GM12878 (cell line): ENCODE measurements around the gene CNTD1. TPM values are rescaled to one million over a fixed set of nuclear protein-coding genes. Genes with fewer than 3 reads are reported as not detected.

ENCODE experiments used
- ATAC-seq: fragments of 200-7000 bp; cut with Tn5 transposase; 3 replicates; pipeline ENCODE4 v1.9.1; 2020; ENCODE audit warnings: mild to moderate bottlenecking, moderate library complexity
- BruUV-seq: library from RNA; stranded (reverse); fragments of 400-500 nt; replicated peaks from 2 replicates; lab custom pipeline; 2021; lab: Mats Ljungman, UMichigan
- CTCF ChIA-PET: fragments of 300-600 bp; sonication (Branson Sonifier 250); formaldehyde crosslinking; extraction: SDS; loops from one replicate; lab custom pipeline; 2021; ENCODE audit warnings: inconsistent platforms; lab: Yijun Ruan, JAX
- POLR2A ChIA-PET: fragments of 350-600 bp; formaldehyde crosslinking; extraction: SDS; loops from one replicate; lab custom pipeline; 2021; ENCODE audit warnings: inconsistent platforms; lab: Charles Lee
- RAD21 ChIA-PET: fragments of 300-600 bp; sonication (Branson Sonifier 250); formaldehyde crosslinking; loops from one replicate; lab custom pipeline; 2023; ENCODE audit warnings: antibody characterized with exemption; ENCODE audit not compliant: unreplicated experiment; lab: Charles Lee
- SMC1A ChIA-PET: fragments of 300-600 bp; sonication (Branson Sonifier 250); formaldehyde crosslinking; loops from one replicate; lab custom pipeline; 2023; ENCODE audit not compliant: unreplicated experiment, uncharacterized antibody; lab: Charles Lee
- DNase-seq: peaks from one replicate; pipeline ENCODE4 v3.0.0-alpha.2; 2011; ENCODE audit warnings: low read depth, low spot score
- FAIRE-seq: peaks from 3 replicates; lab custom pipeline; 2011; peaks lifted over from hg19 to GRCh38; lab: Jason Lieb, UNC
- H2AFZ ChIP-seq: 2 replicates; pipeline ENCODE4 v1.6.0; 2011; ENCODE audit warnings: low read depth, low read length, control low read depth; ENCODE audit not compliant: control insufficient read depth
- H3K27ac ChIP-seq: 2 replicates; pipeline ENCODE4 v1.5.1; 2011; ENCODE audit warnings: control low read depth; ENCODE audit not compliant: control insufficient read depth, insufficient read depth
- H3K27me3 ChIP-seq, 2 experiments: replicated peaks in 1 of 2; 2 replicates each; pipeline versions ENCODE4 v1.6.0 to v1.6.1; 2011; ENCODE audit warnings: low read length in 1 of 2; ENCODE audit not compliant: control insufficient read depth in 2 of 2, insufficient read depth in 2 of 2
- H3K36me3 ChIP-seq, 2 experiments: 2 replicates each; pipeline ENCODE4 v1.5.1; 2011; ENCODE audit warnings: low read length in 1 of 2; ENCODE audit not compliant: control insufficient read depth in 2 of 2, insufficient read depth in 2 of 2
- H3K4me1 ChIP-seq: 2 replicates; pipeline ENCODE4 v1.6.1; 2011; ENCODE audit warnings: mild to moderate bottlenecking, low read length, moderate library complexity, mixed read lengths; ENCODE audit not compliant: control insufficient read depth, insufficient read depth
- H3K4me2 ChIP-seq: 2 replicates; pipeline ENCODE4 v1.6.0; 2011; ENCODE audit warnings: control low read depth; ENCODE audit not compliant: control insufficient read depth, insufficient read depth
- H3K4me3 ChIP-seq: fragments of 200-600 bp; sonication (generic); 2 replicates; pipeline ENCODE4 v1.5.1; 2016
- H3K79me2 ChIP-seq: 2 replicates; pipeline ENCODE4 v1.6.0; 2011; ENCODE audit warnings: low read length; ENCODE audit not compliant: control insufficient read depth, insufficient read depth
- H3K9ac ChIP-seq: 2 replicates; pipeline ENCODE4 v1.8.0; 2011; ENCODE audit warnings: low read length, control low read depth, mixed read lengths; ENCODE audit not compliant: control insufficient read depth, insufficient read depth
- H3K9me3 ChIP-seq: replicated peaks from 3 replicates; pipeline ENCODE4 v1.5.1; 2011; ENCODE audit warnings: mild to moderate bottlenecking, low read length; ENCODE audit not compliant: control insufficient read depth, insufficient read depth
- H4K20me1 ChIP-seq: 2 replicates; pipeline ENCODE4 v1.6.0; 2011; ENCODE audit not compliant: control insufficient read depth, insufficient read depth
- FOXK2 ChIP-seq: fragments of 450-650 bp; IDR thresholded peaks from 2 replicates; pipeline ENCODE4 v1.6.1; 2017; ENCODE audit warnings: mild to moderate bottlenecking, moderate library complexity
- HDAC2 ChIP-seq: fragments of 200-600 bp; sonication (generic); IDR thresholded peaks from 2 replicates; pipeline ENCODE4 v1.6.1; 2017
- LARP7 ChIP-seq: fragments of 450-650 bp; IDR thresholded peaks from 2 replicates; pipeline ENCODE4 v1.6.1; 2017; ENCODE audit warnings: mild to moderate bottlenecking
- NR2F1 ChIP-seq: fragments of 450-650 bp; conservative IDR thresholded peaks from 2 replicates; pipeline ENCODE4 v1.6.1; 2017; ENCODE audit warnings: mild to moderate bottlenecking
- RAD21 ChIP-seq: IDR thresholded peaks from 2 replicates; pipeline ENCODE4 v1.6.1; 2011; ENCODE audit warnings: mild to moderate bottlenecking, low read depth, low read length, moderate library complexity; ENCODE audit not compliant: insufficient read depth
- SIN3A ChIP-seq: IDR thresholded peaks from 2 replicates; pipeline ENCODE4 v1.6.1; 2012; ENCODE audit warnings: low read depth, low read length, improper control_type of control experiment
- SPI1 ChIP-seq: IDR thresholded peaks from 2 replicates; pipeline ENCODE4 v1.6.1; 2011; ENCODE audit warnings: low read depth, mild to moderate bottlenecking, low read length, moderate library complexity, borderline replicate concordance; ENCODE audit not compliant: insufficient read depth
- SUPT20H ChIP-seq: IDR thresholded peaks from 2 replicates; pipeline ENCODE4 v1.6.1; 2011; ENCODE audit warnings: low read depth, mild to moderate bottlenecking, low read length, moderate library complexity, borderline replicate concordance; ENCODE audit not compliant: control insufficient read depth
- USF1 ChIP-seq: IDR thresholded peaks from 2 replicates; pipeline ENCODE4 v1.6.1; 2011; ENCODE audit warnings: borderline replicate concordance, low read depth, mild to moderate bottlenecking, moderate library complexity, mixed read lengths, low read length; ENCODE audit not compliant: insufficient read depth; ENCODE audit errors: extremely low read length
- WGBS: methylation state at CpG from one replicate; pipeline ENCODE4 v1.1.6; 2016; ENCODE audit warnings: low lambda C conversion rate; ENCODE audit not compliant: insufficient replicate concordance, insufficient coverage; ENCODE audit errors: missing lambda C conversion rate; 5-methylcytosine and 5-hydroxymethylcytosine counted together
- in situ Hi-C: fragments of 300-500 bp; cut with MboI; formaldehyde crosslinking; loops from 9 replicates; pipeline ENCODE4 v1.14.3; 2018; ENCODE audit warnings: mixed read lengths
- intact Hi-C: fragments of 100-400 bp; cut with micrococcal nuclease; formaldehyde crosslinking; loops from one replicate; pipeline ENCODE4 v1.14.2; 2022; ENCODE audit not compliant: unreplicated experiment
- polyA plus RNA-seq, 11 experiments: library from polyadenylated mRNA; depleted of rRNA in 4 of 11; unstranded in 6 of 11; stranded (reverse) in 5 of 11; fragments of >200 nt; fragmentation: Nextera tagmentation in 4 of 11; fragmentation: Illumina TruSeq in 1 of 11; extraction: Ambion mirVana in 4 of 11; extraction: Trizol in 1 of 11; gene quantifications; 1 replicate in 1 of 11; 2 replicates in 10 of 11; pipeline versions ENCODE4 v1.2.1 to v1.2.3, GENCODE V29; 2011 to 2016; ENCODE audit warnings: inconsistent platforms in 2 of 11, missing spikeins in 2 of 11, low read depth in 1 of 11
- total RNA-seq, 4 experiments: library from RNA; depleted of rRNA in 3 of 4; stranded (reverse); fragments of >200 nt in 3 of 4; fragmentation: Illumina TruSeq in 1 of 4; extraction: Trizol in 1 of 4; gene quantifications; 2 replicates each; pipeline versions ENCODE4 v1.2.1 to v1.2.3, GENCODE V29; 2013 to 2021
- TF ChIP-seq, protein P1 (sequence below): fragments of 450-650 bp; conservative IDR thresholded peaks from 2 replicates; pipeline ENCODE4 v1.6.1; 2017; ENCODE audit warnings: mild to moderate bottlenecking, moderate library complexity
- TF ChIP-seq, protein P2 (sequence below): fragments of 450-650 bp; IDR thresholded peaks from 2 replicates; pipeline ENCODE4 v1.6.1; 2016; ENCODE audit warnings: mild to moderate bottlenecking, moderate library complexity, borderline replicate concordance

The CNTD1 gene
- total and polyA plus RNA-seq, 10 of the 15 experiments (the other 5 are each of a cell fraction or from before 2014, with no cell fraction given) = 0.06 to 1.5 (median 1.1) TPM; not detected in 4

GRCh38 chr17:42791948-42792347 lies 6.7 kb upstream of the CNTD1 start:
- Histone ChIP-seq H2AFZ (no peak overlapping the region), H3K27me3 (no peaks in the 10 kb centered on the region), H3K36me3 (no peaks in the 10 kb centered on the region), H3K9ac (no peak overlapping the region), H3K4me3 (no peak overlapping the region), H3K9me3 (no peaks in the 10 kb centered on the region), H3K79me2 (no peaks in the 10 kb centered on the region), H3K4me1 (no peaks in the 10 kb centered on the region; the same call in 1 of the 2 replicates), H4K20me1 (no peaks in the 10 kb centered on the region), H3K4me2 (no peak overlapping the region), H3K27ac (no peak overlapping the region)
- SMC1A ChIA-PET = interaction anchor here (1.0 kb wide), 1 partner anchor 123 kb away, joined by 3 read pairs; no protein-coding TSS in a partner anchor
- CTCF ChIA-PET = interaction anchor here (0.6 to 0.7 kb wide), 2 partner anchors 41 to 724 kb away, joined by 3 read pairs; partner anchors contain the start of gene PSME3
- RAD21 ChIA-PET = no interaction called here
- in situ Hi-C loops (no loop called here), intact Hi-C loops (no loop called here)
- FAIRE-seq (no peak), DNase-seq (no peak), ATAC-seq (no peak)
- no TSS peak for BruUV-seq
- POLR2A ChIA-PET = no interaction called here
- WGBS = 47% methylated on average over 2 of the region's 2 CpGs
- no peak for TF ChIP-seq SPI1
- TF ChIP-seq RAD21 = no peak
- TF ChIP-seq FOXK2 = no peak
- TF ChIP-seq, protein P1, sequence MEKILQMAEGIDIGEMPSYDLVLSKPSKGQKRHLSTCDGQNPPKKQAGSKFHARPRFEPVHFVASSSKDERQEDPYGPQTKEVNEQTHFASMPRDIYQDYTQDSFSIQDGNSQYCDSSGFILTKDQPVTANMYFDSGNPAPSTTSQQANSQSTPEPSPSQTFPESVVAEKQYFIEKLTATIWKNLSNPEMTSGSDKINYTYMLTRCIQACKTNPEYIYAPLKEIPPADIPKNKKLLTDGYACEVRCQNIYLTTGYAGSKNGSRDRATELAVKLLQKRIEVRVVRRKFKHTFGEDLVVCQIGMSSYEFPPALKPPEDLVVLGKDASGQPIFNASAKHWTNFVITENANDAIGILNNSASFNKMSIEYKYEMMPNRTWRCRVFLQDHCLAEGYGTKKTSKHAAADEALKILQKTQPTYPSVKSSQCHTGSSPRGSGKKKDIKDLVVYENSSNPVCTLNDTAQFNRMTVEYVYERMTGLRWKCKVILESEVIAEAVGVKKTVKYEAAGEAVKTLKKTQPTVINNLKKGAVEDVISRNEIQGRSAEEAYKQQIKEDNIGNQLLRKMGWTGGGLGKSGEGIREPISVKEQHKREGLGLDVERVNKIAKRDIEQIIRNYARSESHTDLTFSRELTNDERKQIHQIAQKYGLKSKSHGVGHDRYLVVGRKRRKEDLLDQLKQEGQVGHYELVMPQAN = no peak
- TF ChIP-seq NR2F1 = no peak
- no peak for TF ChIP-seq SUPT20H
- TF ChIP-seq USF1 = no peak
- no peak for TF ChIP-seq LARP7
- no peak for TF ChIP-seq SIN3A
- TF ChIP-seq HDAC2 = no peak
- TF ChIP-seq, protein P2, sequence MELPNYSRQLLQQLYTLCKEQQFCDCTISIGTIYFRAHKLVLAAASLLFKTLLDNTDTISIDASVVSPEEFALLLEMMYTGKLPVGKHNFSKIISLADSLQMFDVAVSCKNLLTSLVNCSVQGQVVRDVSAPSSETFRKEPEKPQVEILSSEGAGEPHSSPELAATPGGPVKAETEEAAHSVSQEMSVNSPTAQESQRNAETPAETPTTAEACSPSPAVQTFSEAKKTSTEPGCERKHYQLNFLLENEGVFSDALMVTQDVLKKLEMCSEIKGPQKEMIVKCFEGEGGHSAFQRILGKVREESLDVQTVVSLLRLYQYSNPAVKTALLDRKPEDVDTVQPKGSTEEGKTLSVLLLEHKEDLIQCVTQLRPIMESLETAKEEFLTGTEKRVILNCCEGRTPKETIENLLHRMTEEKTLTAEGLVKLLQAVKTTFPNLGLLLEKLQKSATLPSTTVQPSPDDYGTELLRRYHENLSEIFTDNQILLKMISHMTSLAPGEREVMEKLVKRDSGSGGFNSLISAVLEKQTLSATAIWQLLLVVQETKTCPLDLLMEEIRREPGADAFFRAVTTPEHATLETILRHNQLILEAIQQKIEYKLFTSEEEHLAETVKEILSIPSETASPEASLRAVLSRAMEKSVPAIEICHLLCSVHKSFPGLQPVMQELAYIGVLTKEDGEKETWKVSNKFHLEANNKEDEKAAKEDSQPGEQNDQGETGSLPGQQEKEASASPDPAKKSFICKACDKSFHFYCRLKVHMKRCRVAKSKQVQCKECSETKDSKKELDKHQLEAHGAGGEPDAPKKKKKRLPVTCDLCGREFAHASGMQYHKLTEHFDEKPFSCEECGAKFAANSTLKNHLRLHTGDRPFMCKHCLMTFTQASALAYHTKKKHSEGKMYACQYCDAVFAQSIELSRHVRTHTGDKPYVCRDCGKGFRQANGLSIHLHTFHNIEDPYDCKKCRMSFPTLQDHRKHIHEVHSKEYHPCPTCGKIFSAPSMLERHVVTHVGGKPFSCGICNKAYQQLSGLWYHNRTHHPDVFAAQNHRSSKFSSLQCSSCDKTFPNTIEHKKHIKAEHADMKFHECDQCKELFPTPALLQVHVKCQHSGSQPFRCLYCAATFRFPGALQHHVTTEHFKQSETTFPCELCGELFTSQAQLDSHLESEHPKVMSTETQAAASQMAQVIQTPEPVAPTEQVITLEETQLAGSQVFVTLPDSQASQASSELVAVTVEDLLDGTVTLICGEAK = no peak
